ENCODE results near the gene MANBA. TPM values are rescaled to one million over a fixed set of nuclear protein-coding genes. Genes with fewer than 3 reads are reported as not detected.

MANBA gene
- total and polyA plus RNA-seq, 5 donors from 2014 or later = 10.7 to 21.2 (median 15.8) TPM

DNA sequence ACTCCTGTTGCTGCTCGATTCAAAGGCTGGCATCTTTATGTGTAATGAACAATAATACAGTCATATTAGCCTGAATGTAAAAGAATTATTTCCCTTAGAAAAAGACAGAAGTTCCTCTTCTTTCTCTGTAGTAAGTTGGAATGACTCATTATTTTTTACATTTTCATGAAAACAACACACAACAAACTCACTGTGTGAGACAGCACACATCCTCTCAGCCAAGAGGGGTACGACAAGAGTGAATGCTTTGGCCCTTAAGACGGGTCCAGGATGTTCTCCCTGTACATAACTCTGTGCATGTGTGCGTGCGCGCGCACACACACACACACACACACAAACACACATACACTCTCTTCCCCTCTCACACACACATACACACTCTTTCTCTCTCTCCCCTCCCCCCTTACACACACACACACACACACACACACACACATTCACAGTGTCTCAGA is 72.8 kb downstream of the MANBA start:
- Histone ChIP-seq H3K36me3 (ENCODE audit: control insufficient read depth, insufficient read depth, low read length) (peaks cover 3% of the 10 kb centered on the region), H3K27me3 (ENCODE audit: control insufficient read depth, insufficient read depth, low read length) (no peaks in the 10 kb centered on the region), H3K4me3 (ENCODE audit: low read depth, low read length) (no peak overlapping the region), H3K4me1 (ENCODE audit: control insufficient read depth, insufficient read depth, low read length, poor library complexity, severe bottlenecking) (no peaks in the 10 kb centered on the region), H3K27ac (ENCODE audit: insufficient read depth, low read length, poor library complexity, severe bottlenecking) (no peak overlapping the region), H3K9me3 (ENCODE audit: control insufficient read depth in 2 of 2, low read length in 2 of 2) (no peaks in the 10 kb centered on the region)
- no peak for ATAC-seq (ENCODE audit: low read depth in 2 of 2)
- no peaks in the 10 kb centered on the region for H3K4me1 Mint-ChIP-seq
- H3K9me3 Mint-ChIP-seq = peaks cover 0 to 1% (median 0%) of the 10 kb centered on the region in 7 donors
- H3K27ac Mint-ChIP-seq = no peak overlapping the region
- DNase-seq = peak in 1 of 3 donors; percentile 17
- H3K4me3 Mint-ChIP-seq = no peak overlapping the region
- peaks cover 10% of the 10 kb centered on the region for H3K36me3 Mint-ChIP-seq
- no peaks in the 10 kb centered on the region for H3K27me3 Mint-ChIP-seq

DNA sequence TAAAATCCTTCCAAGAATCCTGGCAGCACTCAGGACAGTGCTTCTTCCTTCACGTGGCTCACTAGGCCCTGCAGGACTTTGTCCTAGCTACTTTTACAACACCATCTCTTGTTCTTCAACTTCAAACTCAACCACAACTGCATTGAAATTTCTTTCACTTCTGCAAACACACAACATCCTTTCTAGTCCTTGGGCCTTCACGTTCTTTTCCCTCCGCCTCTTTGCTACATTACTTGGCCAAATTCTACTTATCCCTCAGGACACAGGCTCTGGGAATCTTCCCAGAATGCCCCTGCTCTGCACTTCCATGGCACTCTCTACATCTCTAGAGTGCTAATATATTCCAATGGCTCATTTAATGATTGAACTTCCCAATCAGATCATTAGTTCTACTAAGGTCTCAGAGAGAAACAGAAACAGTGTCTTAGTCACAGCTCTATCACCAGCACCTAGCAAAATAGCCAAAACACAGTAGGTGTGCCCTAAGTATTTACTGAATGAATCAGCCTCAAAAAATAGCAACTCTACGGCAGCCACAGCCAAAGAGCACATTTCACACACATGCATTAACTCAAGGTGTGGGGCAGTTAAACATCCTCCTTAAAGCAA is 73.3 kb downstream of the MANBA start:
- peaks cover 0 to 1% (median 0%) of the 10 kb centered on the region in 7 donors for H3K9me3 Mint-ChIP-seq
- no peaks in the 10 kb centered on the region for H3K4me1 ChIP-seq (ENCODE audit: control insufficient read depth, insufficient read depth, low read length, poor library complexity, severe bottlenecking)
- no peak overlapping the region for H3K27ac ChIP-seq (ENCODE audit: insufficient read depth, low read length, poor library complexity, severe bottlenecking)
- H3K9me3 ChIP-seq (ENCODE audit: control insufficient read depth in 2 of 2, low read length in 2 of 2) = no peaks in the 10 kb centered on the region
- DNase-seq = peak in 1 of 3 donors; percentile 28
- no peaks in the 10 kb centered on the region for H3K4me1 Mint-ChIP-seq
- H3K27me3 Mint-ChIP-seq = no peaks in the 10 kb centered on the region
- H3K27me3 ChIP-seq (ENCODE audit: control insufficient read depth, insufficient read depth, low read length) = no peaks in the 10 kb centered on the region
- peak; percentile 28 to 31 for ATAC-seq (ENCODE audit: low read depth in 2 of 2)
- no peak overlapping the region for H3K4me3 Mint-ChIP-seq
- peaks cover 10% of the 10 kb centered on the region for H3K36me3 Mint-ChIP-seq
- no peak overlapping the region for H3K4me3 ChIP-seq (ENCODE audit: low read depth, low read length)
- H3K27ac Mint-ChIP-seq = no peak overlapping the region
- peaks cover 6% of the 10 kb centered on the region for H3K36me3 ChIP-seq (ENCODE audit: control insufficient read depth, insufficient read depth, low read length)

DNA sequence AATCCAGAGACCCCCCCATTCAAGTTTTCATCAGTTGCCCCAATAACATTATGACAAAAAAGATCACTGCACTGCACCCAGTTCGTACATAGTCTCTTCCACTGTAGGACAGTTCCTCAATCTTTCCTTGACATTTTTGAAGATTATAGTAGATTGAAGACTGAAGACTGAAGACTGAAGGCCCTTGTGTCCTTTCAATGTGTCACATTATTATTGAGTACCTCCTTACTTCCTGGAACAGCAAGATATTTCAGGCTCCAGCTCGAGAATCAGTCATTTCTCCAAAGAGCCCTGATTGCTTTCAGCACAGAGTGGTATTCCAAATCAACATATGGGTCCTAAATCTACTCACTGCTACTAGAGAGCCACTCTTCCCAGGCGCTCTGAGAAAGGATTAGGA is 75.0 kb downstream of the MANBA start:
- Mint-ChIP-seq H3K4me1 (no peaks in the 10 kb centered on the region), H3K27me3 (no peaks in the 10 kb centered on the region), H3K4me3 (no peak overlapping the region), H3K27ac (no peak overlapping the region), H3K36me3 (peaks cover 12% of the 10 kb centered on the region), H3K9me3 (no peaks in the 10 kb centered on the region)
- Histone ChIP-seq H3K27ac (ENCODE audit: insufficient read depth, low read length, poor library complexity, severe bottlenecking) (no peak overlapping the region), H3K4me1 (ENCODE audit: control insufficient read depth, insufficient read depth, low read length, poor library complexity, severe bottlenecking) (no peaks in the 10 kb centered on the region), H3K27me3 (ENCODE audit: control insufficient read depth, insufficient read depth, low read length) (no peaks in the 10 kb centered on the region), H3K36me3 (ENCODE audit: control insufficient read depth, insufficient read depth, low read length) (peaks cover 6% of the 10 kb centered on the region), H3K9me3 (ENCODE audit: control insufficient read depth in 2 of 2, low read length in 2 of 2) (no peaks in the 10 kb centered on the region), H3K4me3 (ENCODE audit: low read depth, low read length) (no peak overlapping the region)
- ATAC-seq (ENCODE audit: low read depth in 2 of 2) (no peak), DNase-seq (no peak)

DNA sequence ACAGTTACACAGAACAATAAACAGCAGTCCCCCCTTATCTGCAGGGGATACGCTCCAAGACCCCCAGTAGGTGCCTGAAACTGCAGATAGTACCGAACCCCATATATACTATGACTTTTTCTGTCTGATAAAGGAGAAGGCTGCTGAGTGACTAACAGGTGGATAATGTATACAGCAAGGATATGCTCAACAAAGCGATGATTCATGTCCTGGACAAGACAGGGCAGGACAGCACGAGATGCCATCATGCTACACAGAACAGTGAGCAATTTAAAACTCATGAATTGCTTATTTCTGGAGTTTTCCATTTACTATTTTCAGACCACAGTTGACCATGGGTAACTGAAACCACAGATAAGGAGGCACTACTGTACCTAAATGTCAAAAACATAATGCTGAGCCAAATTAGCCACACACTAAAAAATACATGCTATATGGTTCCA is 76.1 kb downstream of the MANBA start:
- H3K36me3 ChIP-seq (ENCODE audit: control insufficient read depth, insufficient read depth, low read length) = peaks cover 5% of the 10 kb centered on the region
- no peak for ATAC-seq (ENCODE audit: low read depth in 2 of 2)
- H3K27ac Mint-ChIP-seq = no peak overlapping the region

DNA sequence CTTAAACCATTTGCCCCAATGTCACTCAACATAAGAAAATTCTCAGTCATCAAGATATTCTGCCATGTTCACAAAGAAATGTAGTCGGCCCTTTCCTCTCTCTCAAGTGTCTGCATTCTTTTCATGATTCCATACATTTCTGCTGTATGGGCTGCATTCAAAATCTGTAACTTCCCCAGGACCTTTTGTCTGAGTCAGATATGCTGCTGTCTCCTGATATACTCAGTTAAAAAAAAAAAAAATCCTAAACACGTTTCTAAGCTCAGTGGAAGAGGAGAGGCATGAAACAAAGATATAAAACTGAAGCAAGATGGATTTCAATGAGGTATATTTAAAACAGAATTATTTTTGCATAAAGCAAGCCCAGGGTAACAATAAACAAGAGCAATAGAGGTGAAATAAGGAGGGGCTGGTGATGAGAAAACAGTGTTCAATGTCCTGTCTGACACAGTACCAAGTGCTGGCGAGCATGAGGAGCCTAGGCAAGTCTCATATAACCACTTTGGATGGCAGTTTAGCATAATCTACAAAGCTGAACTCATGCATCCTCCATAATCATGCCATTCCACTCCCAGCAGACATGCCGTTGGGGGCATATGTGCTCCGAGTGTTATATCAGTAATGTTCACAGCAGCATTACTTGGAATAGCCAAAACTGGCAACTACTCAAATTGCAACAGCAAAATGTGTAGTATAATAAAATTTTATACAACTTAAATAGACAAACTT is 76.7 kb downstream of the MANBA start:
- no peak overlapping the region for H3K27ac Mint-ChIP-seq
- no peaks in the 10 kb centered on the region for H3K9me3 Mint-ChIP-seq
- DNase-seq = no peak
- H3K4me1 Mint-ChIP-seq = no peaks in the 10 kb centered on the region
- peaks cover 5% of the 10 kb centered on the region for H3K36me3 ChIP-seq (ENCODE audit: control insufficient read depth, insufficient read depth, low read length)
- ATAC-seq (ENCODE audit: low read depth in 2 of 2) = no peak
- H3K27me3 Mint-ChIP-seq = no peaks in the 10 kb centered on the region
- no peak overlapping the region for H3K4me3 ChIP-seq (ENCODE audit: low read depth, low read length)
- peaks cover 15% of the 10 kb centered on the region for H3K36me3 Mint-ChIP-seq
- H3K4me3 Mint-ChIP-seq = no peak overlapping the region
- H3K27me3 ChIP-seq (ENCODE audit: control insufficient read depth, insufficient read depth, low read length) = no peaks in the 10 kb centered on the region
- H3K27ac ChIP-seq (ENCODE audit: insufficient read depth, low read length, poor library complexity, severe bottlenecking) = no peak overlapping the region
- H3K4me1 ChIP-seq (ENCODE audit: control insufficient read depth, insufficient read depth, low read length, poor library complexity, severe bottlenecking) = no peaks in the 10 kb centered on the region
- no peaks in the 10 kb centered on the region for H3K9me3 ChIP-seq (ENCODE audit: control insufficient read depth in 2 of 2, low read length in 2 of 2)

More for the DNA sequence above, 76.1 kb downstream of the MANBA start:
- Histone ChIP-seq H3K27ac (ENCODE audit: insufficient read depth, low read length, poor library complexity, severe bottlenecking) (no peak overlapping the region), H3K27me3 (ENCODE audit: control insufficient read depth, insufficient read depth, low read length) (no peaks in the 10 kb centered on the region), H3K4me1 (ENCODE audit: control insufficient read depth, insufficient read depth, low read length, poor library complexity, severe bottlenecking) (no peaks in the 10 kb centered on the region), H3K9me3 (ENCODE audit: control insufficient read depth in 2 of 2, low read length in 2 of 2) (no peaks in the 10 kb centered on the region), H3K4me3 (ENCODE audit: low read depth, low read length) (no peak overlapping the region)
- Mint-ChIP-seq H3K27me3 (no peaks in the 10 kb centered on the region), H3K9me3 (no peaks in the 10 kb centered on the region), H3K4me1 (no peaks in the 10 kb centered on the region), H3K4me3 (no peak overlapping the region), H3K36me3 (peaks cover 16% of the 10 kb centered on the region)
- DNase-seq = no peak

DNA sequence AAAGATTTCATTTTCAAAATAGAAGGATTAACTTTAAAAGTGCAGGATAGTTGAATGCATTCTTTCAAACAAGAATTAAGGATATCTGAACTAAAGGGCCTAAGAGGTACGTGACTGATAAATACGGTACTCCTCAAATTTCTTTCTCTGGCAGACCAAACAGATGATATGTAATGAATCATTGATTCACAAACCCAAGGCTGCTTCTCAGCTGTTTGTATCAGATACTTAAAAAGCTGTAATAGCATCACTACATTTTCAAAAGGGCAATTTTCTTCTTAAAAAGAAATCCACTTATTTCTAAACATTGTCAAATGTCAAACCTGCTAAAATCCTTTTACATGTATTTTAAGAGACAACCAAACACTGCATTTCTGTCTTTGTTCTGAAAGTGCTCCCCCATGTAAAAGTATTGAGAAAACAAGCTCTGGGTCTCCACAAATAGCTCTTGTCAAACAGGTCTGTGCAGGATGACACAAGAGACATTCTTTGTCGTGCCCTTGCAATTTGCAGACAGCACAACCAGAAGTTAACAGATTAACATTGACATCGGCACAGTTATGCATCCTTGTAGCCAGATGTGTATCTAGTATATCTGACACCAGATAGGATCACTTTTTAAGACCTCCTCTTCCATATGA is 82.0 kb downstream of the MANBA start:
- Histone ChIP-seq H3K27ac (ENCODE audit: insufficient read depth, low read length, poor library complexity, severe bottlenecking) (no peak overlapping the region), H3K9me3 (ENCODE audit: control insufficient read depth in 2 of 2, low read length in 2 of 2) (no peaks in the 10 kb centered on the region), H3K27me3 (ENCODE audit: control insufficient read depth, insufficient read depth, low read length) (no peaks in the 10 kb centered on the region), H3K4me3 (ENCODE audit: low read depth, low read length) (no peak overlapping the region), H3K36me3 (ENCODE audit: control insufficient read depth, insufficient read depth, low read length) (peaks cover 6% of the 10 kb centered on the region), H3K4me1 (ENCODE audit: control insufficient read depth, insufficient read depth, low read length, poor library complexity, severe bottlenecking) (peaks cover 4% of the 10 kb centered on the region)
- Mint-ChIP-seq H3K36me3 (peaks cover 22% of the 10 kb centered on the region), H3K27me3 (no peaks in the 10 kb centered on the region), H3K4me3 (no peak overlapping the region), H3K9me3 (no peaks in the 10 kb centered on the region), H3K4me1 (peaks cover 0 to 8% (median 6%) of the 10 kb centered on the region in 4 donors), H3K27ac (no peak overlapping the region)
- no peak for DNase-seq
- no peak for ATAC-seq (ENCODE audit: low read depth in 2 of 2)

DNA sequence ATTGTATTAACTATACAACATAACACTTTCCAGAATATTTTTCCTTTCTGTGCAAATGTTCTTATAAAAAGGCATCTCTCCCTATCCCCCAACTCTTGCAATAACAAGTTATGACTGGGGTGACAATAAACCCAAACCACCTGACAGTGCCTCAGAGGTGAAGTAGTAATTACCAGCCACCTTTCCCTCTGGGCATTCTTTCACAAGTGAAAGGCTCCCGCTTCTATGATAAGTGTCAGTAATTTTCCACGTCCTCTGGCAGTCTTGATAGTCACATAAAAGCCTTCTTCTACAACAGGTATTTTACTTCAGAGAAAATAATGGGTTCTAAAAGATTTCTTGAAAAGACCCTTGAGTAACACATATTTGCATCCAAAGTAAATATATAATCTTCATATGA is 82.7 kb downstream of the MANBA start:
- H3K36me3 ChIP-seq (ENCODE audit: control insufficient read depth, insufficient read depth, low read length) = peaks cover 6% of the 10 kb centered on the region
- no peak overlapping the region for H3K4me3 Mint-ChIP-seq
- H3K27ac Mint-ChIP-seq = no peak overlapping the region

More for the DNA sequence above, 82.7 kb downstream of the MANBA start:
- H3K27ac ChIP-seq (ENCODE audit: insufficient read depth, low read length, poor library complexity, severe bottlenecking) = no peak overlapping the region
- Mint-ChIP-seq H3K27me3 (no peaks in the 10 kb centered on the region), H3K9me3 (no peaks in the 10 kb centered on the region), H3K4me1 (peaks cover 0 to 8% (median 6%) of the 10 kb centered on the region in 4 donors), H3K36me3 (peaks cover 22% of the 10 kb centered on the region)
- H3K9me3 ChIP-seq (ENCODE audit: control insufficient read depth in 2 of 2, low read length in 2 of 2) = no peaks in the 10 kb centered on the region
- no peak overlapping the region for H3K4me3 ChIP-seq (ENCODE audit: low read depth, low read length)
- no peaks in the 10 kb centered on the region for H3K27me3 ChIP-seq (ENCODE audit: control insufficient read depth, insufficient read depth, low read length)
- ATAC-seq (ENCODE audit: low read depth in 2 of 2) (no peak), DNase-seq (no peak)
- peaks cover 4% of the 10 kb centered on the region for H3K4me1 ChIP-seq (ENCODE audit: control insufficient read depth, insufficient read depth, low read length, poor library complexity, severe bottlenecking)

Data from CD4-positive, CD25-positive, alpha-beta regulatory T cell (primary cell).